Measurements from ENCODE around the gene SYT6. TPM values are rescaled to one million over a fixed set of nuclear protein-coding genes. Genes with fewer than 3 reads are reported as not detected.

SYT6 gene
- total and polyA plus RNA-seq, 10 of the 15 experiments (the other 5 are each of a cell fraction or from before 2014, with no cell fraction given): 0.05 to 0.39 TPM; not detected in 8

- intact Hi-C loops (cut with micrococcal nuclease; ENCODE audit: unreplicated experiment) (no loop called here), in situ Hi-C loops (cut with MboI) (no loop called here)
- Histone ChIP-seq H3K9me3 (replicated peaks; ENCODE audit: control insufficient read depth, insufficient read depth, low read length) (no peaks in the 10 kb centered on the region), H3K4me3 (no peak overlapping the region), H3K27ac (ENCODE audit: control insufficient read depth, insufficient read depth) (no peak overlapping the region), H3K4me1 (ENCODE audit: control insufficient read depth, insufficient read depth, low read length) (no peaks in the 10 kb centered on the region), H3K27me3 (replicated peaks in 1 of 2; ENCODE audit: control insufficient read depth in 2 of 2, insufficient read depth in 2 of 2, low read length in 1 of 2) (peaks cover 0 to under 1% of the 10 kb centered on the region in 2 experiments; a peak in 2 of 4 replicates), H4K20me1 (ENCODE audit: control insufficient read depth, insufficient read depth) (no peaks in the 10 kb centered on the region), H3K79me2 (ENCODE audit: control insufficient read depth, insufficient read depth, low read length) (no peaks in the 10 kb centered on the region), H3K9ac (ENCODE audit: control insufficient read depth, insufficient read depth, low read length) (no peak overlapping the region), H2AFZ (ENCODE audit: control insufficient read depth, low read depth, low read length) (no peak overlapping the region), H3K4me2 (ENCODE audit: control insufficient read depth, insufficient read depth) (no peak overlapping the region), H3K36me3 (ENCODE audit: control insufficient read depth in 2 of 2, insufficient read depth in 2 of 2, low read length in 1 of 2) (no peaks in the 10 kb centered on the region)
- FAIRE-seq (no peak), ATAC-seq (no peak), DNase-seq (ENCODE audit: low read depth, low spot score) (no peak)
- SMC1A ChIA-PET (ENCODE audit: uncharacterized antibody, unreplicated experiment): interaction anchor here (0.9 kb wide), 1 partner anchor 56 kb away, joined by 3 read pairs; no protein-coding TSS in a partner anchor
- CTCF ChIA-PET: interaction anchor here (1.2 kb wide), 1 partner anchor 80 kb away, joined by 3 read pairs; no protein-coding TSS in a partner anchor
- no TSS peak for BruUV-seq (replicated peaks)
- TF ChIP-seq POLR2A (IDR thresholded peaks at IDR 0.05; ENCODE audit: low read depth, low read length): no peak
- TF ChIP-seq, protein P1, sequence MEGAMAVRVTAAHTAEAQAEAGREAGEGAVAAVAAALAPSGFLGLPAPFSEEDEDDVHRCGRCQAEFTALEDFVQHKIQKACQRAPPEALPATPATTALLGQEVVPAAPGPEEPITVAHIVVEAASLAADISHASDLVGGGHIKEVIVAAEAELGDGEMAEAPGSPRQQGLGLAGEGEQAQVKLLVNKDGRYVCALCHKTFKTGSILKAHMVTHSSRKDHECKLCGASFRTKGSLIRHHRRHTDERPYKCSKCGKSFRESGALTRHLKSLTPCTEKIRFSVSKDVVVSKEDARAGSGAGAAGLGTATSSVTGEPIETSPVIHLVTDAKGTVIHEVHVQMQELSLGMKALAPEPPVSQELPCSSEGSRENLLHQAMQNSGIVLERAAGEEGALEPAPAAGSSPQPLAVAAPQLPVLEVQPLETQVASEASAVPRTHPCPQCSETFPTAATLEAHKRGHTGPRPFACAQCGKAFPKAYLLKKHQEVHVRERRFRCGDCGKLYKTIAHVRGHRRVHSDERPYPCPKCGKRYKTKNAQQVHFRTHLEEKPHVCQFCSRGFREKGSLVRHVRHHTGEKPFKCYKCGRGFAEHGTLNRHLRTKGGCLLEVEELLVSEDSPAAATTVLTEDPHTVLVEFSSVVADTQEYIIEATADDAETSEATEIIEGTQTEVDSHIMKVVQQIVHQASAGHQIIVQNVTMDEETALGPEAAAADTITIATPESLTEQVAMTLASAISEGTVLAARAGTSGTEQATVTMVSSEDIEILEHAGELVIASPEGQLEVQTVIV (IDR thresholded peaks at IDR 0.05; ENCODE audit: borderline replicate concordance, partially characterized antibody): no peak
- TF ChIP-seq ESRRA (IDR thresholded peaks at IDR 0.05; ENCODE audit: low read length): no peak
- TF ChIP-seq, protein P2, sequence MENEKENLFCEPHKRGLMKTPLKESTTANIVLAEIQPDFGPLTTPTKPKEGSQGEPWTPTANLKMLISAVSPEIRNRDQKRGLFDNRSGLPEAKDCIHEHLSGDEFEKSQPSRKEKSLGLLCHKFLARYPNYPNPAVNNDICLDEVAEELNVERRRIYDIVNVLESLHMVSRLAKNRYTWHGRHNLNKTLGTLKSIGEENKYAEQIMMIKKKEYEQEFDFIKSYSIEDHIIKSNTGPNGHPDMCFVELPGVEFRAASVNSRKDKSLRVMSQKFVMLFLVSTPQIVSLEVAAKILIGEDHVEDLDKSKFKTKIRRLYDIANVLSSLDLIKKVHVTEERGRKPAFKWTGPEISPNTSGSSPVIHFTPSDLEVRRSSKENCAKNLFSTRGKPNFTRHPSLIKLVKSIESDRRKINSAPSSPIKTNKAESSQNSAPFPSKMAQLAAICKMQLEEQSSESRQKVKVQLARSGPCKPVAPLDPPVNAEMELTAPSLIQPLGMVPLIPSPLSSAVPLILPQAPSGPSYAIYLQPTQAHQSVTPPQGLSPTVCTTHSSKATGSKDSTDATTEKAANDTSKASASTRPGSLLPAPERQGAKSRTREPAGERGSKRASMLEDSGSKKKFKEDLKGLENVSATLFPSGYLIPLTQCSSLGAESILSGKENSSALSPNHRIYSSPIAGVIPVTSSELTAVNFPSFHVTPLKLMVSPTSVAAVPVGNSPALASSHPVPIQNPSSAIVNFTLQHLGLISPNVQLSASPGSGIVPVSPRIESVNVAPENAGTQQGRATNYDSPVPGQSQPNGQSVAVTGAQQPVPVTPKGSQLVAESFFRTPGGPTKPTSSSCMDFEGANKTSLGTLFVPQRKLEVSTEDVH (IDR thresholded peaks at IDR 0.05; ENCODE audit: low read depth, partially characterized antibody): no peak
- TF ChIP-seq ZNF274 (IDR thresholded peaks at IDR 0.05; ENCODE audit: insufficient read depth, insufficient read length): no peak
- TF ChIP-seq STAT3 (IDR thresholded peaks at IDR 0.05; ENCODE audit: low read depth, low read length): no peak
- TF ChIP-seq BMI1 (IDR thresholded peaks at IDR 0.05; ENCODE audit: borderline replicate concordance): no peak
- no peak for TF ChIP-seq PML (IDR thresholded peaks at IDR 0.05; ENCODE audit: low read length)
- TF ChIP-seq JUND (IDR thresholded peaks at IDR 0.05; ENCODE audit: low read depth, low read length): no peak
- RAD21 ChIA-PET (ENCODE audit: unreplicated experiment): no interaction called here
- POLR2A ChIA-PET: no interaction called here
- 0% methylated on average over 3 of the region's 3 CpGs for WGBS (ENCODE audit: insufficient coverage, insufficient replicate concordance, low lambda C conversion rate, missing lambda C conversion rate)
Measured at GRCh38 chr1:114196992-114197907, 43.6 kb upstream of the SYT6 start.

Measured in GM12878 (cell line).